Diencephalon (tissue), 1 donor: ENCODE measurements around the gene TP53I3. TPM values are rescaled to one million over a fixed set of nuclear protein-coding genes. Genes with fewer than 3 reads are reported as not detected.

Experiments used
- small RNA-seq: library from RNA; depleted of rRNA; stranded (forward); fragments of <200 nt; gene quantifications from one replicate; pipeline ENCODE3, GENCODE V24; 2014
- total RNA-seq: library from RNA; depleted of rRNA; stranded (reverse); fragments of >200 nt; gene quantifications from one replicate; pipeline ENCODE4 v1.2.3, GENCODE V29; 2014

The TP53I3 gene, protein sequence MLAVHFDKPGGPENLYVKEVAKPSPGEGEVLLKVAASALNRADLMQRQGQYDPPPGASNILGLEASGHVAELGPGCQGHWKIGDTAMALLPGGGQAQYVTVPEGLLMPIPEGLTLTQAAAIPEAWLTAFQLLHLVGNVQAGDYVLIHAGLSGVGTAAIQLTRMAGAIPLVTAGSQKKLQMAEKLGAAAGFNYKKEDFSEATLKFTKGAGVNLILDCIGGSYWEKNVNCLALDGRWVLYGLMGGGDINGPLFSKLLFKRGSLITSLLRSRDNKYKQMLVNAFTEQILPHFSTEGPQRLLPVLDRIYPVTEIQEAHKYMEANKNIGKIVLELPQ
- 30.0 TPM for total RNA-seq

DNA sequence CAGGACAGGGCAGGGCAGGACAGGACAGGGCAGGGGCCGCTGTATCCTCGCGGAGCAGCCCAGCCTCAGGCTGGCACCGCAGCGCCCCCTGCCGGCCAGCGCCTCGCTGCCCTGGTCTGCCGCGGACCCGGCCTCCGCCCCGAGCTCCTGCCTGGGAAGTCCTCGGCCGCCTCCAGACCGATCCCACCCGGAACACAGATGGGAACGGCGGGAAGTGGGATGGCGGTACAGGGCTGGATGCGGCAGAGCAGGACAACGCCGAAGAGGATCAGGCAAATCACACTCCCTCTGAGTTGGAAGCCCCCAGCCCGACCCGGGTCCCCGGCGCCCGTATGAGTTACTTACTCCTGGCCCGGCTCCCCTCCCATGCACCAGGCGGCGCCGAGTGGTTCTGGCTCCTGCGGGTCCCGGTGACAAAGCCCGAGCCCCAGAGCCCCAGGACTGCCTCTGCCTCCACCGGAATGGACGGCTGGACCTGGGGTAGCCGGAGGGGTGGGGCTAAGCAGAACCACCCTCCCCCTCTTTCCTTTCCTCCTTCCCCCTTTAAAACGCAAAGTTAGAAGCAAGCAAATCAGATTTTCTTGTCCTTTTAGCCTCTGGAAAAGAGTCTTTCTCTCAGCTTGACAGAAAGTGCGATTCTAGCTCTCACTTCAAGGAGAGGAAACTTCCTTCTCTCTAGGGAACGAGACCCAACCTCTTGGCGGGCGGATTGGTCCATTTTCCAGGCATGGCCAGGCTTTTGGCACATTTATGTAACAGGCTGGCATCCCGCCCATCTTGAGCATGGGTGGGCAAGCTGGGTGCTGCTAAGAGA, at the start of gene TP53I3:
TP53I3 (minus strand) TSS at position 449 of the 814 bp plus-strand sequence. CDS start 508 bp downstream, outside the sequence.

DNA sequence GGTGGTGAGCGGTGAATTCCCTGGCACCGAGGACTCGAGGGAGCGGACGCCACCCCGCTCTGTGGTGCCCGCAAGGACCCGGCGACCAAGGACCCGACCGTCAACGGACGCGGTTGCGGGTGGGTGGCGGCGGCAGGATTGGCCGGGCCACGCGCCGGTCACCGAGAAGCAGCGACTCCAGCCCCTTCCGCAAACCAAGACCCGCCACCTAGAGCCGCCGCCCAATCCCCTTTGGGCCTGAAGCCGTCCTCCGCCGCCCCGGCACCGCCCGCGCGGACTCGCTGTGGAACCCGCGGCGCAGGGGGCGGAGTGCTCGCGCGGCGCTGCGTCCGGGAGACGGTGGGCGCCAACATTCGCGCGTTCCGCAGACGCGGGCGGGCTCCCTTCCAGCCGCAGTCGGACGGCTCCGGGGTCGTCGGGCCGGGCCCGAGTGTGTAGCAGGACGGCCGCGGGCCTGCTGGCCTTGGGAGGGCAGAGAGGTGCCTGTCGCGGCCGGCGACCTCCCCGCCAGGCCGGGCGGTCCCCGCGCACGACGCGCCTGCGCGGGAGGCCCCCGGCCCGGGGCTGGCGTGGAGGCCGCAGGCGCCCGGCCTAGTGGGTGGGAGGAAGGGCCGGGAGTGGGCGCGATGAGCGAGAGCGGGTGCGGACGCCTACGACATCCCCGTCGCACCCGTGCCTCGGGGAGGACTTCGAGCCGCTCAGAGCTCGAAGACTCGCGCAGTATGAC, 38.7 kb upstream of the TP53I3 start, which contains the start of the genes FAM228B and PFN4:
FAM228B (plus strand) TSS at position 275 of the 727 bp plus-strand sequence. CDS start 893 bp downstream, outside the sequence.
PFN4 (minus strand) TSS at position 140 of the 727 bp plus-strand sequence. CDS start 799 bp downstream, outside the sequence.

DNA sequence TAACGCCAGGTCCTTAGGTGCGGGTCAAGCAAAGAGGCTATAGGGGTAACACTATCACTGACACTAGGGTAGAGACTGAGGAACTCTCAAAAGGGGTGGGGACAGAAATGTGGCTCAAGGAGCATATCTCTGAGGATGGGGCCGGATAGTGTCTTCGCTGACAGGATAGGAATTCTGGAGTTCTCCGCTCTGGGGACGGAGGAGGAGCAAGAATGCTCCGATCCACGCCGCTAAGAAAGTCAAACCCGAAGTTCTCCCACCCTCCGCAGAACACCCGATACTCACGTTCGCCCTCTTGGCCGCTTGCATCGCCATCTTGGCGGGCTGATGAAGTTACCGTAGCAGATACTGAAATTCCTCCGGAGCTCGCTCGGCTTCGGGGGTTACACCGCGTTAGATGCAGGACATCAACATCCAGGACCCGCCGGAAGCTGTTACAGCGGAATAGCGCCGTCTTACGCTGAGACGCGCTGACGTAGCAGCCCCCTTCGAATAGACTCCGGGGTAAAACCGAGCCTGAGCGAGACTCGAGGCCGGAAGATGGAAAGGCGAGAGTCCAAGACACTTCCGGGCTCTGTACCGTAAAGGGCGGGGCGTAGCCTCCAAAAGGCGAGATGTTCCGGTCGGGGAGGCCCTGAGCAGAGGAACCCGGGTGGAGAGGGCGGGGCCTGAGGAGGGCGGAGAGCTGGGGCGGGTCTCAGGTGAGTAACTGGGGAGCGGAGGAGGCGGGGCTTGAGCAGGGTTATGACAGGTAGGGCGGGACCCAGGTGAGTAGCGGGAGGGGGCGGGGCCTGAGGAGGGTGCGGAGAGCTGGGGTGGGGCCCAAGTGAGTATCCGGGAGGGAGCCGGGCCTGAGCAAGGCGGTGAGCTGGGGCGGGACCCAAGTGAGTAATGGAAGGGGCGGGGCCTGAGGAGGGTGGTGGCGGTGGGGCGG, 8.5 kb downstream of the TP53I3 start, which contains the start of gene SF3B6:
SF3B6 (minus strand) TSS at position 412 of the 934 bp plus-strand sequence; CDS start at position 315, 97 bp downstream.

DNA sequence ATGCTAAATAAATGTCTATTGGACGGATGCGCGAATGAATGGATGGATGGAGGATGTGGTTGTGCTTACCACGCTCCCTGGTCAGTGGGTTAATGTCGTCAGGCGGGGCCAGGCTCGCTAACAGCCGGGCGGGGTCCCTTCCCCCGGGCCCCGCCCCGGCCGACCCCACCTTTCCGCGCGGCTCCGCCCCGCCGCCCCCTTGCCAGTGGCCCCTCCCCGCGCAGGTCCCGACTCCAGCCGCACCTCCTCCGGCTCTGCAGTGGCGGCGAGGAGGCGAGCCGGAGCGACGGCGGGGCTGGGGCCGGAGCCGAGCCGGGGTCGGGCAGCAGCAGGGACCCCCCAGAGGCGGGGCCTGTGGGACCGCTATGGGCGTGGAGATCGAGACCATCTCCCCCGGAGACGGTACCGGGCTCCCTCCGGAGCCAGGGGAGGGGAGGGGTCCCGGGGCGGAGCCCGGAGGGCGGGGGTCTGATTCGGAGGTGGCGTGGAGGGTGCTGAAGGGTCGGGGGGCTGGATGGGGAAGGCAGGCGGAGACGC, 35.1 kb downstream of the TP53I3 start, which contains the start of gene FKBP1B:
FKBP1B (plus strand) TSS at position 257 of the 537 bp plus-strand sequence; CDS start at position 366, 109 bp downstream.

DNA sequence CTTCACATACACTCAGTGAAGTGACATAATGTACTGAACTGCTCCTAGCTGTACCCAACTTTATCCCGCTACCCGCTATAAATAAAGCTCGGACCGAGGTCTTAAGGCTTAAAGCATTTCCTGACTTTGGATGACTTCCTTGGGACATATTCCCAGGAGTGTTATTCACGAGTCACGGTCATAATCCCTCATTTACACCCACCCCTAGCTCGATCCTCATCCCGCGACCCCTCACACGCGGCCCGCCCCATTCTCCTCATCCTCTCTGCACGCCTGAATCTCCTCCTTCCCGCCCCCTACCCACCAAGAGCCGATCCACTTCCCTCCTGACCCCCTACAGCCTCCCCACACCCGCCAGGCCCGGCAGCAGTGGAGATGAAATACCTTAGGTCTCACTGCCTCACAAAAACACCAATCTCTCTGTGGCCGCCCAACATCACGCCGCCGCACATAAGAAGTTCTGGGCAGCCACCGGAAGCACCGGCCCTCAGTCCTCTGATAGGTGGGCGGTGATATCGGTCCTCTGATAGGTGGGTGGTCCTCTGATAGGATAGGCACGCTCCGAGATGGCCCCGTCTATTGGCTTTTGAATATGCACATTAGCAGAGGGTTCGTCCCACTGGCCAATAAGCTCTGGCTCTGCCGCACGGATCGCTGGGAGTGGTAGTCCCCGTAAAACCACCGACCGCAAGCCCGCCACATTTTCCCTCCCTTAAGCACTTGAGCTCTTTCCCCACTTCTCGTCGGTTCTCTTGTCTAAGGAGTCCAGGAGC, 37.5 kb downstream of the TP53I3 start, which contains the start of gene WDCP:
WDCP (minus strand) TSS at position 462 of the 773 bp plus-strand sequence. CDS start 7,897 bp downstream, outside the sequence.

Small RNA genes within 50 kb of the gene (small RNA-seq; reads per million reads assigned to genes)
- gene RNU6-370P = not detected

Other genes with a start within 250 kb of the TP53I3 start
- 50.7 TPM for gene ATAD2B, start 157.7 kb downstream of the TP53I3 start, total RNA-seq
- 46.1 TPM for gene UBXN2A, start 144.4 kb downstream of the TP53I3 start, total RNA-seq
- 0.92 TPM for gene MFSD2B, start 74.7 kb downstream of the TP53I3 start, total RNA-seq
- 19.1 TPM for gene WDCP, start 37.4 kb downstream of the TP53I3 start, total RNA-seq
- gene FKBP1B, start 35.1 kb downstream of the TP53I3 start, total RNA-seq = 98.5 TPM
- 83.3 TPM for gene SF3B6, start 8.5 kb downstream of the TP53I3 start, total RNA-seq
- 0.92 TPM for gene PFN4, start 38.5 kb upstream of the TP53I3 start, total RNA-seq
- 79.1 TPM for gene FAM228B, start 38.6 kb upstream of the TP53I3 start, total RNA-seq
- gene FAM228A, start 90.2 kb upstream of the TP53I3 start, total RNA-seq = 1.2 TPM